ENCODE measurements around the gene PON3. TPM values are rescaled to one million over a fixed set of nuclear protein-coding genes. Genes with fewer than 3 reads are reported as not detected.

Gene PON3
- total RNA-seq, 1 experiment from 2014 or later: not detected

- Histone ChIP-seq H3K4me1 (ENCODE audit: insufficient read depth, low read length) (no peaks in the 10 kb centered on the region), H3K27ac (ENCODE audit: low read length) (no peak overlapping the region), H2AFZ (ENCODE audit: low read length) (no peak overlapping the region), H3K27me3 (ENCODE audit: low read length) (no peaks in the 10 kb centered on the region), H3F3A (ENCODE audit: low read length, unreplicated experiment) (no peaks in the 10 kb centered on the region), H3K9me2 (replicated peaks; ENCODE audit: low read length) (no peaks in the 10 kb centered on the region), H3K36me3 (ENCODE audit: low read depth, low read length) (peaks cover 8% of the 10 kb centered on the region; the same call in 1 of the 2 replicates), H4K20me1 (ENCODE audit: low read length) (no peaks in the 10 kb centered on the region), H3K9me3 (ENCODE audit: low read length) (no peaks in the 10 kb centered on the region), H3K4me2 (ENCODE audit: low read length) (no peak overlapping the region), H3K9ac (ENCODE audit: low read length) (no peak overlapping the region), H3K79me2 (ENCODE audit: low read length) (no peaks in the 10 kb centered on the region), H3K4me3 (ENCODE audit: low read length) (no peak overlapping the region)
- TF ChIP-seq EZH2phosphoT487 (IDR thresholded peaks at IDR 0.05; ENCODE audit: borderline replicate concordance, low read length) (no peak), CTCF (conservative IDR thresholded peaks at IDR 0.05; ENCODE audit: low read depth, low read length) (no peak), EZH2 (IDR thresholded peaks at IDR 0.05; ENCODE audit: low read length, unreplicated experiment) (no peak)
- intact Hi-C loops (cut with micrococcal nuclease): no loop called here
- DNase-seq (no peak), ATAC-seq (no peak)
- no TSS peak for BruUV-seq (replicated peaks)
- ChIA-PET CTCF (no interaction called here), POLR2A (ENCODE audit: unreplicated experiment) (no interaction called here)
These were observed 25.8 kb upstream of the PON3 start for GRCh38 chr7:95421847-95422444.

GRCh38 chr7:95421000-95421846, 25.0 kb upstream of the PON3 start:
- Histone ChIP-seq H3K9me3 (ENCODE audit: low read length) (no peaks in the 10 kb centered on the region), H3K4me2 (ENCODE audit: low read length) (no peak overlapping the region), H3K9ac (ENCODE audit: low read length) (no peak overlapping the region), H3K27ac (ENCODE audit: low read length) (no peak overlapping the region), H3K9me2 (replicated peaks; ENCODE audit: low read length) (no peaks in the 10 kb centered on the region), H3K79me2 (ENCODE audit: low read length) (no peaks in the 10 kb centered on the region), H3F3A (ENCODE audit: low read length, unreplicated experiment) (no peaks in the 10 kb centered on the region), H3K4me1 (ENCODE audit: insufficient read depth, low read length) (no peaks in the 10 kb centered on the region), H3K4me3 (ENCODE audit: low read length) (no peak overlapping the region), H2AFZ (ENCODE audit: low read length) (no peak overlapping the region), H3K27me3 (ENCODE audit: low read length) (no peaks in the 10 kb centered on the region), H4K20me1 (ENCODE audit: low read length) (no peaks in the 10 kb centered on the region), H3K36me3 (ENCODE audit: low read depth, low read length) (peaks cover 8% of the 10 kb centered on the region; the same call in 1 of the 2 replicates)
- ChIA-PET POLR2A (ENCODE audit: unreplicated experiment) (no interaction called here), CTCF (no interaction called here)
- ATAC-seq: no peak
- DNase-seq: no peak
- BruUV-seq (replicated peaks): no TSS peak
- TF ChIP-seq EZH2phosphoT487 (IDR thresholded peaks at IDR 0.05; ENCODE audit: borderline replicate concordance, low read length) (no peak), EZH2 (IDR thresholded peaks at IDR 0.05; ENCODE audit: low read length, unreplicated experiment) (no peak), CTCF (conservative IDR thresholded peaks at IDR 0.05; ENCODE audit: low read depth, low read length) (no peak)
- intact Hi-C loops (cut with micrococcal nuclease): no loop called here

GRCh38 chr7:95412075-95412474, 15.9 kb upstream of the PON3 start:
- H3F3A ChIP-seq (ENCODE audit: low read length, unreplicated experiment): no peaks in the 10 kb centered on the region
- H3K27me3 ChIP-seq (ENCODE audit: low read length): no peaks in the 10 kb centered on the region
- H2AFZ ChIP-seq (ENCODE audit: low read length): no peak overlapping the region
- H3K4me1 ChIP-seq (ENCODE audit: insufficient read depth, low read length): no peaks in the 10 kb centered on the region
- DNase-seq (no peak), ATAC-seq (no peak)
- no peak overlapping the region for H3K9ac ChIP-seq (ENCODE audit: low read length)
- POLR2A ChIA-PET (ENCODE audit: unreplicated experiment): no interaction called here
- no peaks in the 10 kb centered on the region for H3K9me3 ChIP-seq (ENCODE audit: low read length)
- H4K20me1 ChIP-seq (ENCODE audit: low read length): no peaks in the 10 kb centered on the region
- H3K4me2 ChIP-seq (ENCODE audit: low read length): no peak overlapping the region
- TF ChIP-seq EZH2 (IDR thresholded peaks at IDR 0.05; ENCODE audit: low read length, unreplicated experiment) (no peak), CTCF (conservative IDR thresholded peaks at IDR 0.05; ENCODE audit: low read depth, low read length) (no peak), EZH2phosphoT487 (IDR thresholded peaks at IDR 0.05; ENCODE audit: borderline replicate concordance, low read length) (no peak)
- H3K27ac ChIP-seq (ENCODE audit: low read length): no peak overlapping the region
- no peaks in the 10 kb centered on the region for H3K9me2 ChIP-seq (replicated peaks; ENCODE audit: low read length)
- peaks cover 2% of the 10 kb centered on the region; the same call in 1 of the 2 replicates for H3K36me3 ChIP-seq (ENCODE audit: low read depth, low read length)
- no peak overlapping the region for H3K4me3 ChIP-seq (ENCODE audit: low read length)
- CTCF ChIA-PET: no interaction called here
- H3K79me2 ChIP-seq (ENCODE audit: low read length): no peaks in the 10 kb centered on the region
- intact Hi-C loops (cut with micrococcal nuclease): no loop called here
- BruUV-seq (replicated peaks): no TSS peak
